ENCODE measurements around the gene C6orf47. TPM values are rescaled to one million over a fixed set of nuclear protein-coding genes. Genes with fewer than 3 reads are reported as not detected.

Gene C6orf47
- total and polyA plus RNA-seq, 2 of the 13 experiments (the other 11 are each of a cell fraction or from before 2014, with no cell fraction given) = 1.7 to 18.1 TPM

DNA sequence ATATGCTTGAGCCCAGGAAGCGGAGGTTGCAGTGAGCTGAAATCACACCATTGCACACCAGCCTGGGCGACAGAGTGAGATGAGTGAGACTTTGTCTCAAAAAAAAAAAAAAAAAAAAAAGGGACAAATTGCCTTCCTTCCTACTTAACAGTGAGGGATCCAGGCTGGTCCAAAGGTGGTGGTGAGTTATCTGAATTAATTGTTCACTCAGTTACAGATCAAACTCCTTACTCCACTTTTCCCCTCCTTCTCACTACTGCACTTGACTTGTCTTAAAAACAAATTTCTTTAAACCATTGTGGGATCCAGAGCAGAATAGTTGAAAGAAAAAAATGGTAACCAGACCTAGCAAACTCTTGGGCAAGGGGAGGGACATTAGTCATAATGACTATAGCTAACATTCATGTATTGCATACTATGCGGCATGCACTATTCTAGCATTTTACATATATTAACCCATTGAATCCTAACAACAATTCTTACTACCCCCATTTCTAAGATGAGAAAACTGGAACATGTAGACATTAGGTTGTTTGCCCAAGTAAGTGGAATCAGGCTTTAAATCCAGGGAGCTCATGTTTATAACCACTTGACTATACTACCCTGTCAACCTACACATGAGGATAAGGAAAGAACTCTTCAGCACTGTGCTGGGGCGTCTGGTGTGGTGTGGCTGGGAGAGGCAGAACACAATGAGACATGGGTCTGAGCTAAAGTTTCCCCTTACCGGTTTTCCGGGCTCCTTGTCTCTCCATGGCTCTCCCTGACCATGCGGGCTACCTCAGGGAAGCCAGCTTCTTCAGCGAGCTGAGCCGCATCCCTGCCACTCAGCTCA, 2.8 kb upstream of the C6orf47 start:
- Histone ChIP-seq H4K20me1 (ENCODE audit: insufficient read depth, low read length) (peaks cover 12% of the 10 kb centered on the region; the same call in 1 of the 2 replicates), H3K4me3 (replicated peaks in 1 of 3; ENCODE audit: insufficient read depth in 1 of 3, low read depth in 2 of 3, low read length in 3 of 3) (peak overlapping the region; percentile 69 to 98 (median 71)), H3K36me3 (replicated peaks in 1 of 2; ENCODE audit: control insufficient read depth in 1 of 2, insufficient read depth in 2 of 2, low read length in 2 of 2) (peaks cover 9 to 25% of the 10 kb centered on the region in 2 experiments), H3K9me3 (ENCODE audit: low read length) (no peaks in the 10 kb centered on the region), H3K27ac (ENCODE audit: extremely low read length, insufficient read depth, low read length) (peak overlapping the region; percentile 99), H3K27me3 (ENCODE audit: control insufficient read depth in 1 of 2, insufficient read depth in 2 of 2, low read length in 2 of 2) (no peaks in the 10 kb centered on the region; a peak in 1 of 5 replicates), H3K9ac (ENCODE audit: insufficient read depth, low read depth, low read length) (peak overlapping the region; percentile 98), H3K79me2 (ENCODE audit: insufficient read depth, low read length) (peaks cover 66% of the 10 kb centered on the region), H3K4me2 (ENCODE audit: low read depth, low read length) (peak overlapping the region; percentile 94), H2AFZ (ENCODE audit: low read length) (no peak overlapping the region), H3K4me1 (ENCODE audit: insufficient read depth, low read length) (peaks cover 77% of the 10 kb centered on the region)
- intact Hi-C loops (cut with micrococcal nuclease; ENCODE audit: unreplicated experiment) (no loop called here), in situ Hi-C loops (cut with HindIII; ENCODE audit: extremely low pct_ligation_motif_present, low pct_unique_long_range_greater_than_20kb) (no loop called here)
- POLR2A ChIA-PET = interaction anchor here (0.7 to 7.4 kb wide), 18 partner anchors 8 to 266 kb away, joined by 3 to 438 read pairs (median 4); partner anchors contain the start of genes ABHD16A, APOM, BAG6 and CLIC1
- WGBS (ENCODE audit: low lambda C conversion rate) = 93% methylated on average over 9 of the region's 9 CpGs
- TF ChIP-seq ZNF362 (CRISPR knock-in tag; IDR thresholded peaks at IDR 0.05; ENCODE audit: borderline replicate concordance) (peak; percentile 67), ZNF75D (CRISPR knock-in tag; IDR thresholded peaks at IDR 0.05; ENCODE audit: borderline replicate concordance) (no peak), CREB3 (CRISPR knock-in tag; IDR thresholded peaks at IDR 0.05) (0 out of 2 replicates have a peak, but pooled peaks have one; percentile 41), ZNF652 (CRISPR knock-in tag; IDR thresholded peaks at IDR 0.05; ENCODE audit: borderline replicate concordance, low read depth) (peak; percentile 75; the same call in 1 of the 2 replicates), POLR2A (IDR thresholded peaks at IDR 0.05; ENCODE audit: insufficient read depth in 1 of 2, low read depth in 2 of 2, low read length in 2 of 2) (peak in 1 of 2 experiments; percentile 3; a peak in 1 of 4 replicates), MXD4 (CRISPR knock-in tag; IDR thresholded peaks at IDR 0.05) (0 out of 2 replicates have a peak, but pooled peaks have one; percentile 1), PHF5A (CRISPR knock-in tag; IDR thresholded peaks at IDR 0.05; ENCODE audit: low read depth, unreplicated experiment) (peak; percentile 14), AHR (CRISPR knock-in tag; IDR thresholded peaks at IDR 0.05) (no peak)
- CTCF ChIA-PET (ENCODE audit: low intra/inter-chr PET ratio, low total read pairs) = no interaction called here
- DNase-seq (ENCODE audit: low spot score) = no peak
- no peak for ATAC-seq
- BruUV-seq (replicated peaks) = no TSS peak
- FAIRE-seq = no peak

Measured in HepG2 (cell line).